Measurements from ENCODE around the gene POSTN.

Gene POSTN, protein sequence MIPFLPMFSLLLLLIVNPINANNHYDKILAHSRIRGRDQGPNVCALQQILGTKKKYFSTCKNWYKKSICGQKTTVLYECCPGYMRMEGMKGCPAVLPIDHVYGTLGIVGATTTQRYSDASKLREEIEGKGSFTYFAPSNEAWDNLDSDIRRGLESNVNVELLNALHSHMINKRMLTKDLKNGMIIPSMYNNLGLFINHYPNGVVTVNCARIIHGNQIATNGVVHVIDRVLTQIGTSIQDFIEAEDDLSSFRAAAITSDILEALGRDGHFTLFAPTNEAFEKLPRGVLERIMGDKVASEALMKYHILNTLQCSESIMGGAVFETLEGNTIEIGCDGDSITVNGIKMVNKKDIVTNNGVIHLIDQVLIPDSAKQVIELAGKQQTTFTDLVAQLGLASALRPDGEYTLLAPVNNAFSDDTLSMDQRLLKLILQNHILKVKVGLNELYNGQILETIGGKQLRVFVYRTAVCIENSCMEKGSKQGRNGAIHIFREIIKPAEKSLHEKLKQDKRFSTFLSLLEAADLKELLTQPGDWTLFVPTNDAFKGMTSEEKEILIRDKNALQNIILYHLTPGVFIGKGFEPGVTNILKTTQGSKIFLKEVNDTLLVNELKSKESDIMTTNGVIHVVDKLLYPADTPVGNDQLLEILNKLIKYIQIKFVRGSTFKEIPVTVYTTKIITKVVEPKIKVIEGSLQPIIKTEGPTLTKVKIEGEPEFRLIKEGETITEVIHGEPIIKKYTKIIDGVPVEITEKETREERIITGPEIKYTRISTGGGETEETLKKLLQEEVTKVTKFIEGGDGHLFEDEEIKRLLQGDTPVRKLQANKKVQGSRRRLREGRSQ

DNA sequence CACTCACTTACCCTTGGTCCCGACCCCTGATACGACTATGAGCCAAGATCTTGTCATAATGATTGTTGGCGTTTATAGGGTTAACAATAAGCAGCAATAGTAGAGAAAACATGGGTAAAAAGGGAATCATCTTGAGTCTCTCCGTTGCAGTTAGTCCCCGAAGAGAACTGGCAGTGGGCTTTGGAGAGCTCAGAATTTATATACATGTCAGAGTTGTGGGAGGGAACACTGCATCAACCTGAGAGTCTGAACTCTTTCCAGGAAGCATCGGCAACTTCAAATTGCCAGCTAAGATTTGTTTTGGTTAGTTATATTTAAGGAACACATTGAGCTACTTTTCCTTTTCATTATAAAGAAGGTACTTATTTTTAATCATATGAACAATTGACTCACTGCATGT lies at the start of gene POSTN:
TSS of gene POSTN (minus strand) at position 172 of the 400 bp plus-strand sequence. CDS start at position 130, 42 bp downstream.
- FAIRE-seq (no peak), DNase-seq (ENCODE audit: insufficient read length, low spot score) (no peak)

DNA sequence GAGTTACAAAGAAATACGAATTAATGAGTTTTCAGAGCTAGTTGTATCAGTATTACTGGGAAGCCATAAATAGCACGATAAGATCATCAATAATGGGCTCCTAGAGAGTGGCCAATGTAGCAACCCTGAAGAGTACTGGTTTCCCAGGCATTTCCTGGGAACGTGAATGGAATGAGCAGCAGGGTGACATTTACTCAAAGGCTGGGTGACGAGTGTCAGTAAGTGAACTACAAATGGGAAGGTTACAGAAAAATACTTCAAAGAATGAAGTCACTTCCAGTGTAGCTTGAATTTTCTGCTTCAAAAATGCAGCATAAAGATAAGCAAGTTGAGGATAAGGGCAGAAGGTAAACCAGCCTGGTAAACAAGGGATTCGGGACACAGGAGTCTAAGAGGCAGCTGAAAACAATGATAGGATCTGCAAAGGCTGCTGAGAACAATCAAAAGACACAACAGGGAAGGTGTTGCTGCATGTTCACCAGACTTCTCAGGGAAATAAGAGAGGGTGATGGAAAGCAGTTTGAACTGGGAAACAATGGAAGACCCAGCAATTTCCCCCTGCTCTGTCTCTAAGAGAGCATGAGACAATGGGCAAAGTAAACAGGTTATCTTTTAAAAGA lies 48.6 kb upstream of the POSTN start:
- DNase-seq (ENCODE audit: insufficient read length, low spot score) (no peak), FAIRE-seq (no peak)

DNA sequence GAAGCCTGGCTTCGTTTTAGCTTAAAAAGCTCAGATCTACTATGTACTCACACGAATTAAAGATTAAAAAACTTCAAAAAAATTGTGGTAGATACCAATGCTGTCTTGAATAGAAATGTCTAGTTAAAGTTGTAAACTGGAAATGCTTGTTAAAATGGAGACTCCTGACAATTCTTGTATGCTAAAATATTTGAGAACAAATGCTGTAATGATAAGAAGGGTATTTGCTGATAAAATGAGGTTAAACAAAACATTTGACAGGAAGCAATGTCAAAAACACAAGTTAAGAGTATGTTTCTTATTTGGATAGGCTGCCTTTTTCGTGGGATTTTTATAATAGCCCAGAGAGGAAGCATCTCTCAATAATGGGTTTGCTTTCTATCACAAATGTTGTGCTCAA lies 48.0 kb upstream of the POSTN start:
- DNase-seq (ENCODE audit: insufficient read length, low spot score) = no peak
- no peak for FAIRE-seq

DNA sequence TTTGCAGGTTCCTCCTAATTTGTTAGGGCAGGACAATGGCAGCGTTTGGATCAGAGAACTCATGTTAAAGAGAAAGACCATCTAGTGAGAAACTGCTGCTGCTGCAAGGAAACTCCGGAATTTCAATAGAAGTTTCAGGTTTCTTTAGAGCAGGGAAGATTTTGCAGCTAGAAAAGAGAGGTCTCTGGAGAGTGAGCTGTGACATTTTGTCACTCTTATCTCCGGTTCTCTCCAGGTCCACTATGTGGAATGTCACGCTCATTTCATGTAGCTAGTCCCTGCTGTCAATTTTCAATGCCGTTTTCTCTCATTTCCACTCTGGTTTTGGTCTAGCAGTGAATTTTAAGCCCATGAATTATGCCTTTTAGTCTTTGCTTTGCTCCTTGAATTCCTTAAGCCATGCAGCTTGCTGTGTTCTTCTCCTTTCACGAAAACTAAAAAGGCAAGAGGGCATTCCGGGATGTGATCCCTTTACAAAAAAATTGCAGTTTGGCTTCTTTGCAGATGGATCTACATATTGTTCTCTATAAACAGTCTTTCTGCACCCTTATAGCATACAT lies 46.7 kb upstream of the POSTN start:
- FAIRE-seq = no peak
- DNase-seq (ENCODE audit: insufficient read length, low spot score) = no peak

DNA sequence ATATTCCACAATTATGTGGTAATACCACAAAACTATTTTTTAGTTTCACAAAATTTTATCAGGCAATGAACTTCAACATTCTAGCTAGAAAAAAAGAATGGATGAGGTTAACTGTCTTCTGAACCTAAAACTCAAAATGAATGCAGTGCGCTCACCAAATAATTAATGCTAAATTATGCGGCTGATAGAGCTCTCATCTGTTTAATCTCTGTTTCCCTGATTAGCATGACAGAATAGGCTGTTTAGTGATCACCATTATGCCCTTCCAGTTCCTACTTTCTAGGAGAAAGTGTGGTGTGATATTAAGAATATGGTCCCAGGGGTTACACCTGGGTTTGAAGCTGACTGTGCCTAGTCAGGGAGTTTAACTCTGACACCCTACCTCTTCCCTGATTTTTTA lies 42.8 kb upstream of the POSTN start:
- no peak for DNase-seq (ENCODE audit: insufficient read length, low spot score)

DNA sequence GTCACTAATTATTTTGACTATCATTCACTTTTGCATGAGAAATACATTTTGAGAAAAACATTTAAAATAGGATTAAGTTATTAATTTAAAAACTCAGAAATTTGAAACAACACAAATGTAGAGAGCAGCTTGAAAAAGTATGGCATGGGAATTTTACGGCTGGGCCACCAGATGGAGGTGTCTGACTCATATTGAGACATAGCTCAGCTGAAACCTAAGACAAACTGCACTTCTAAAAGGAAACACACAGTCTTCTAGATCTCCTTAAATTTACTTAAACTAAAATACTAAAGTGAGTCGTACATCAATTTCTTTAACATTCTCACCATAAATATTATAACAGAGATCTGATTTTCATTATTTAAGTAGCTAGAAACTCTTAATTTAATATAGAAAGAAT lies 41.9 kb upstream of the POSTN start:
- FAIRE-seq (no peak), DNase-seq (ENCODE audit: insufficient read length, low spot score) (no peak)

More for the DNA sequence above, 42.8 kb upstream of the POSTN start:
- no peak for FAIRE-seq

DNA sequence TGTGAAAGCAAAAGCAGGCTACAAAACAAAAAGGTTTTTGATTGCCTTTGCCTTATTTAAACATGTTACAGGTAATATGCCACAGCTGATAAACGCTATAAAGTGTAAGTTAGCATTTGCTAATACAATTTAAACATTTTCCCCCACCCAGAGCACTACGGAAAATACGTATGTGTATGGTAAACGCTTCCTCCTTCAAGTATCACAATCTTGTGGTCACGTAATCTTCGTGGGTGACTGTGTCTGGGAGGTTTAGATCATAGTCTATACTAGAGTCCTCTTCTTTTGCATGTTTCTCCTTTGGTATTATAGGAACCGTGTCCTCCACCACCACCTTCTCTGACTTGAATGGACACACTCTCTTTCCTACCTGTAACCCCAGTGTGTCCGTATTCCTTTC lies 38.1 kb upstream of the POSTN start:
- FAIRE-seq (no peak), DNase-seq (ENCODE audit: insufficient read length, low spot score) (no peak)

DNA sequence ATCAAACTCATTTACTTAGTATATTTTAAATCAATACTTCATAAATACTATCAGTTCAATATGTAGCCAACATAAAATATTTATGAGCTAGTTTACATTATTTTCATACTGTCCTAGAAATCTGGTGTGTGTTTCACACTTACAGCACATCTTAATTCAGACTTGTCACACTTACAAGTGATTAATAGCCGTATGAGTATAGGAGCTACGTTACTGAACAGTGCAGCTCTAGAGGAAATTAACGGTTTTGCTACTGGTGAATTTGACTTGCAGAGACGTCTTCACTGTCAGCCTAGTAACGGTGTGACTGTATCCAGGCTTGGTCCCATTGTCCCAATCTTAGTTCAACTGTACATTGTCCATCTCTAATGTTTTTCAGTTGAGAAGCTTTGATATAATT lies 33.7 kb upstream of the POSTN start:
- DNase-seq (ENCODE audit: insufficient read length, low spot score) (no peak), FAIRE-seq (no peak)

DNA sequence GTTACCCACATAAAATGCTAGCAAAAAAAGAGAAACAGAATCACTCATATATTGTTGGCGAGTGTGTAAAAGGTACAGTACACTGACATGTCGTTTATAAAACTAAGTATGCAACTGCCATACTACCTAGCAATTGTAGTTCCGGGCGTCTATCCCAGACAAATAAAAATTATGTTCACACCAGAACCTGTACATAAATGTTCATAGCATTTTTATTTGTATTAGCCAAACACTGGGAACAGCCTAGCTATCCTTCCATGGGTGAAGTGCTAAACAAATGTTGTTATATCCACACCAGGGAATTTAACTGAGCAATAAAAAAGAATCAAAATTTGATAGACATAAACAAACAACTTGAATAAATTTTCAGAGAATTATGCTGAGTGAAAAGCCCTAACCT lies 28.9 kb upstream of the POSTN start:
- DNase-seq (ENCODE audit: insufficient read length, low spot score) (no peak), FAIRE-seq (no peak)

DNA sequence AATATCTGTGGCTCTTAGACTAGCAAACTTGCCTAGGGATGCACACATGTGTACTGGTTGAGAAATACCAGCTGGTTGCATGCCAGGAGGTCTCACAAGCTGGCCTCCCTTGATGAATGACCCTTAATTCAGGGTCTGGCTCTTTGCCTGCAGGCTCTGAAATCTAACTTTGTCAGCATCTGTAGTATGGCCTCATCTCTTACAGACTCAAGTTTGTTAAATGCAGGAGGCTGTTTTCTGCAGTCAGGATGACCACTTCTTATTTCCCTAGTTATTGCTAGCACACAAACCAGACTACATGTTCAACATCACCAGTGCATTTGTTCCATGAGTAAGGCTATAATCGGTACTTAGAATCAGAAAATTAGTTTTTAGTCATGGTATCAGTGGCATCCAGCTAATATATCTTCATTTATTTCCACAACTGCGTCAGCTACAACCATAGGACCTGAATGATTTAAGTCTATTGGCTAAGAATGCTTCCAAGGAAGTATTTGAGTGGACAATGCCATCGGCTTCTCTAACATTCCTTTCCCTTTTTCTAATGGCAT lies 23.3 kb upstream of the POSTN start:
- FAIRE-seq = no peak
- no peak for DNase-seq (ENCODE audit: insufficient read length, low spot score)

DNA sequence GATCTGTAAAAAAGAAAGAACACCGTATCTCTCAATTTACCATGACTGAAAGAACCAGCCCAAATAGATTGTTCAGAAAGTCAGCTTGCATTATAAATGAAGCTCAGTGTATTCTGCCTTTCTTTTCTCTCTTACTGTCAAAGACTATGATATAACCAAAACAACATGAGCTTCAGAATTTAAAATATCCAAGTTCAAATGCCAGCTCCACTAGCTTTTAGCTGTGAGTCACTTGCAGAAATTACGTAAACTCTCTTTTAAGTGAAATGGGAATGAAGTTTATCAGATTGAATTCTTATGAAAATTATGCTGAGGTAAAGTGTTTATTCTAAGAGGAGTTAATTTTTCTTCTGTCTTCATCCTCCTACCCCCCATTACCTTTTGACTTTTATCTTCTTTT lies 20.0 kb upstream of the POSTN start:
- FAIRE-seq (no peak), DNase-seq (ENCODE audit: insufficient read length, low spot score) (no peak)

DNA sequence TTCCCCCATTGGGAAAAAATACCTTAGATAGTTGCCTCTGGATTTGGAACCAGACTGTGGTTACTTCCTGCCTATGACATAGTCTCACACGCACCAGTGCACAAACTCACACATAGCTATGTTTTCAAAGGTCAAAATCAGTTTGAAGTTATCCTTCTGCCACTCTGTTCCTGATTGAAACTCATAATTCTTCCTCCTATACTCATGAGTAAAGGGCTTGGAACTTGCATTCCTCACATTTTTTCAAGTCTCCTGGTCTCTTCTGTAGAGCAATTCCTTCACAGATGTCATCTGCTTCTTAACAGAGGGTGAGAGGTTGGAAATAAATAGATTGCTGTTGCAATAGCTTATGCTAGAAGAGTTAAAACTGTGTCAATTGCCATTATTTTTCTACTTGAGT lies 18.6 kb upstream of the POSTN start:
- FAIRE-seq (no peak), DNase-seq (ENCODE audit: insufficient read length, low spot score) (no peak)

DNA sequence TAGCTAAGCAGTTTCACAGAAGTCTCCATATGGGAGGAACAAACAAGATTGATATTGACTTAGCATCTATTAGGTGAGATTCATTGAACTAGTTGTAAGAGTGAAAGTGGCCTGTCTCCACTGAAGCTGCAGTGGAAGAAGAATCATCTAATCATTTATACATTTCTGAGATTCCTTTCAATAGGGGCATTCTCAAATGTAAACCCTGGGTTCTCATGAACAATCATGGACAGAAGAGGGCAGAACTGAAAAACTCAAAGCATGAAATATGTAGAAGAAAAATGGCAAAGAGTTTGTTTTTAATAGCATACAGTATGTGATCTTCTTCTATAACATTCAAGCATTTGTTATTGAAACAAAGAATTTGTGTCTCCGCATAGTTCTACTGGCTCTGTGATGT lies 17.6 kb upstream of the POSTN start:
- no peak for DNase-seq (ENCODE audit: insufficient read length, low spot score)
- no peak for FAIRE-seq

DNA sequence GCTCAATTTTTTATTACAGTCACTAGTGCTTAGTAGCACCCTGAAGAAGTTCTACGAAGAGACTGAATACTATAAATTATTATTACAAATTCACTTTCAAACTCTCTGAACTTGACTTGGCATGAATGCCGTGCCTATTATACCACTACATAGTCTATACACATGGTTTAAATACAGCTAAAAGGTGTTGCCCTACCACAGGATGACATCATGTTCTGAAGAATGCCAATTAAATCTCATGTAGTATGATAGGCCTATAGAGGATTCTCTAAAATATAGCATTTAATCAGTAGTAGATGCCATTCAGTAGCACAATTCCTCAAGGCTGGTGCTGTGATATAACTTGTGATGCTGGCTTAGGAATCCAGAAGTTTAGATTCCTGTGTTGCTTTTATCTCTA lies 16.7 kb upstream of the POSTN start:
- no peak for DNase-seq (ENCODE audit: insufficient read length, low spot score)

DNA sequence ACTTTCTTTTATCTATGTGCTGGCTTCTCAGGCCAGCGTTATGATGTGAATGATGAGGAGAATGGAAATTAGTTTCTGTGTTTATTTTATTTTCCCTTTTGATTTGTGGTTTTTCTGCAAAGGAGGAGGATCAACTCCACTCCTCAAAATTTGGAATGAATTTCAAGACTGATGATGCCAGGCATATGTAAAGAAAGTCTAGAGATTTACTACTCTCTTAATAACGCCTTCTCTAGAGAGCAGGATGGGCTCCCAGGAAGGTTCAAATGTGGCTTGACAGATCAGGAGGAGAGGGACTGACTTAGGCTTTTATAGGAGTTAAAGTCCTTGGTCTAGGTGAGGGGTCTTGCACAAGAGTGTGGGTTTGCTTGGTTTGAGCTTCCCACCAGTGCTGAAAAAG lies 15.1 kb upstream of the POSTN start:
- FAIRE-seq (no peak), DNase-seq (ENCODE audit: insufficient read length, low spot score) (no peak)

More for the DNA sequence above, 16.7 kb upstream of the POSTN start:
- no peak for FAIRE-seq

DNA sequence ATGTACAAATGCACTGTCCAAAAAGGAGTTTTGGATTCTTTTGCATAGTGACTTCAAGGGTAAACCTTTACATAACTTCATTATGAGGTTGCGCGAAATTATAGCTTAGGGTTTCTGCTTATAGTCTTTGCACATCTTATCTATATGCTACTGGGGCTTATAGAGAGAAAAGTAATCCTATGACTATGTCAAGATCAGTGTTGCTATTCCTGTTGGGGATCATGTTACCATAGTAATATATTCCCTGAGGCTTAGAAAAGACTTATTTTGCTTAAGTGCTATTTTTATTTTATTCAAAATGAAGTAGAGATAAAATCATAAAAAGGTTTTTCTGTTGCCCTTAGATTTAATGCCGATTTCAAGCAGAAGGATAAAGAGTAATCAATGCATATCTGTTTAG lies 14.7 kb upstream of the POSTN start:
- FAIRE-seq (no peak), DNase-seq (ENCODE audit: insufficient read length, low spot score) (no peak)

DNA sequence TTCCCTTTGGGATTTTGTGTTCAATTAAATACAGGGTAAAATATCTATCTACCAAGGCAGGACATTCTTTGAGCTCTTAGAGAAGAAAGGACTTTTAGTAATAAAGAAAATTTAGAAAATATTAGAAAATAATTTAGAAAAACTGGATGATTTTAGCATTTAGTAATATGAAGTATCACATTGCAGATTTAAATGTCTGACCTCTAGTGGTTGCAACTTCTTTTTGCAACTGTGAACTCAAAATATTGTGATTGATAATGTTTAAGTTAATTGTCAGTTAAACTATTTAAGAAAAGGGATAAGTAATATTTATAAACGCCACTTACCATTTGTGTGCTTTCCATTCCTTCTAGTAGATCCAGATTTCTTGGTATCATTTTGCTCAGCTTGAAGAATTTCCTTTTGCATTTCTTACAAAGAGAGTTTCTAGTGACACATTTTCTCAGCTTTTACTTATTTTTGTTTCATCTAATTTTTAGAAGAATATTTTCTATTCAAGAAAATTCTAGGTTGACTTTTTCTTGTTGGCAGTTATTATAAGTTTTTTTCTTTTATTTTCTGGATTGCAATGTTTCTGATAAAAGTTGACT lies 10.3 kb upstream of the POSTN start:
- DNase-seq (ENCODE audit: insufficient read length, low spot score) = no peak
- FAIRE-seq = no peak

DNA sequence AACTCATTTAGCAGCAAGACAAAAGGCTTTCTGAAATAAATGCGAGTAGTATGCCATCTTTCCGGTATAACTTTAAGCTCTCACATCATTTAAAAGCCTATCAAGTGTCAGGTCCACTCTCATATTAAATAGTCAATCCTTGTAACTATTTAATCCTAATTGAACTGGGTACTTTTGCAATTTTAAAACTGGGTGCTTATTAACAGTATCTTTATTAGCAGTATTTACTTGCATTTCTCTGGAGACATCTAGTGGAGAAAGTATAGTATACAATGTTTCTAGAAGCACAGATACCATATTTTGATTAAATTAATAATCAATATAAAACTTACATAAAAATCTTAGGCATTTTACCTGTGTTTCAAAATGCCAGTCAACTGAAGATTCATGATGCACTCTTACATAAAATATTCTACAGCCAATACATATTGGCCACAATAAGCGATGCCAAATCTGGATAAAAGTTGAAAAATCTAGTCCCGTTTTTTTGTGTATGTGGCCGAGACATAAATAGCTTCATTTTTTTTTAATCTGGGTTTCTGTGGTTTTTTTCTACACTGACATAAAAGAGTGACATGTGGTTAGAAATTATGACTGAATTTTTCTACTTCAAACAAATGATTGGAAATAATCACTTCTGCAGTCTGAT lies 4.3 kb upstream of the POSTN start:
- DNase-seq (ENCODE audit: insufficient read length, low spot score) (no peak), FAIRE-seq (no peak)

DNA sequence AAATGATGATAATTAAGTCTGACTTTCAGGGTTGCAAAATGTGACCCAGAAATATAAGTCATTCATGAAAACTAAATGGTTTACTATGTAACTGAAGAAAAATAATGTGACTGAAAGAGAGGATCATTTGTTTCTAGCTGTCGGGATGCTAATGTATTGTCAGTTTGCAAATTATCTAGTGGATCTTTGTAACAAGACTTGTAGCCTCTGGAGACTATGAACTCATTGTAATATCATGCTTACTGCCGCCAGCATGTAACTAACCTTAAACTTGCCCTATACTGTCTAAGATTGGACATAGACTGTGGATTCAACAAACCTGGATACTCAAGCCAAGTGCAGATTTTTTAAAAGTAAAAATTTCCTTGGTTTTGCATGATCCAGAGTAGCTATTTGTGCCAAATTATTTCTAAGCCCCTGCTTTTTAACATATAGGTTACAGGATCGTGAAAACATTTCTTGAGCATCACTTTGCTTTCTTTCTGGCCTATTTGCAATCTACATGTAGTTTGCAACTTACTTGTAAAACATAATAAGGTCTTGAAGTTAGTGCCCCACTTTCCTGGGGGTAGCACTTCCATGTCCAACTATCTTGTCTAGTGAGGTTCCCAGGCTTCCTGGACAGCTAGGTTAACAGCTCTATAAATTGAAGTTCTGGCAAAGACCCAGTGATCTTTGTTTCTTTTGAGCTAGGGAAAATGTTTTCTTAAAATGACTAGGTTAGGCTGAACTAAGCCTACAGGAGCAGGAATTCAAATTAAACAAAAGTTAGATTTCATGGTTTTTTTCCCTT lies 3.3 kb upstream of the POSTN start:
- FAIRE-seq = no peak

More for the DNA sequence above, 3.3 kb upstream of the POSTN start:
- DNase-seq (ENCODE audit: insufficient read length, low spot score) = no peak

Measured in GM19239 (cell line).